ENCODE data around the gene THEM5. TPM values are rescaled to one million over a fixed set of nuclear protein-coding genes. Genes with fewer than 3 reads are reported as not detected.
A peak's percentile ranks its signal among the peaks of the same experiment; 100 is the strongest.

The THEM5 gene
- total RNA-seq, 2 donors from 2014 or later: not detected

- intact Hi-C loops (cut with DNase I, micrococcal nuclease): no loop called here
- peak; percentile 34 to 51 for DNase-seq
- ATAC-seq: no peak
These were observed 24.6 kb downstream of the THEM5 start for GRCh38 chr1:151828921-151829320.

GRCh38 chr1:151827853-151828252 is 25.7 kb downstream of the THEM5 start:
- intact Hi-C loops (cut with DNase I, micrococcal nuclease): no loop called here
- no peak for DNase-seq
- ATAC-seq: no peak

DNA sequence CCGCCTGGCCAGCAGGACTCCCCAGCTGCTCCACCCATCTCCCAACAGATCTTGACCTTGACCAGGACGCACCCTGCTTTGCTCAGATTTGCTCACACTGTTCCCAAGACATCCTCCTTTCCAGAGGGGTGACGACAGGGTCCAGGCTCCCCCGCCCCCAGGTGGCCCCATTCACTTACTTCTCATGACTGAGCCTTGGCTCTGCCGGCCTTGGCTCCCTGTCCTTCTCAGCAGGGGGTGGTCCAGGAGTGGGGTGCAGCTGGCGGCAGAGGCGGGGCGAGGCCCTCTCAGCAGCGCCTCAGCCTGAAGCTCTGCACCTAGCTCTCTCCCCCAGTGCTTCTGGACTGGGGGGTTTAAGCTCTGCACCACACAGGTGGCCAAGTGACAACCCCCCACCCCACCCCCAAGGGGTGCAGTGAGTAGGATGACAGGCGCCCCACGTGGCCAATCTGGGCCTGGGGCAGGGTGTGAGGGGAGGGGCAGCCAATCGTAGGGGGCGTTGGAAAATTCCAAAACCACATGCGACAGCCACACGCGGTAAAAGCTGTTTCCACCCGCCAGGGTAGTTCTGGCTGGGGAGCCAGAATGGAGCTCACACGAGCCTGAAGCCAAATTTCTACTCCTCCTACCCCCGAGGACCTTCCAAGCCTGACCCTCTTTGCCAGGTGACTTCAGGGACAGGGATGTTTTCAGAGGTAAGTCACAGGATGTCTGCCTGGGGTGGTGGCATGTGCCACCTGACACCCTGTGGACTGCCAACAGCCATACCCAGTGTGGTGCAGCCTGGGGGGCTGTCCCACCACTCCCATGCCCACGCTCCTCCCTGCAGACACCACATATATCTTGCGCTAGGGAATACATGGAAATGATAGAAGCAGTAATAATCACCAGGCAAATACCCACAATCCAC is 27.5 kb downstream of the THEM5 start:
- intact Hi-C loops (cut with DNase I, micrococcal nuclease): no loop called here
- DNase-seq (no peak), ATAC-seq (no peak)

- DNase-seq: no peak
- intact Hi-C loops (cut with DNase I, micrococcal nuclease): no loop called here
- no peak for ATAC-seq
These were observed 28.3 kb downstream of the THEM5 start for GRCh38 chr1:151825204-151825603.

- no peak for ATAC-seq
- no peak for DNase-seq
- intact Hi-C loops (cut with DNase I, micrococcal nuclease): no loop called here
These were observed 30.3 kb downstream of the THEM5 start for GRCh38 chr1:151823175-151823574.

- intact Hi-C loops (cut with DNase I, micrococcal nuclease): no loop called here
- no peak for DNase-seq
- no peak for ATAC-seq
These were observed 31.1 kb downstream of the THEM5 start for GRCh38 chr1:151822404-151822803.

GRCh38 chr1:151820940-151821339 is 32.6 kb downstream of the THEM5 start:
- DNase-seq (no peak), ATAC-seq (peak; percentile 53)
- intact Hi-C loops (cut with DNase I, micrococcal nuclease): no loop called here

DNA sequence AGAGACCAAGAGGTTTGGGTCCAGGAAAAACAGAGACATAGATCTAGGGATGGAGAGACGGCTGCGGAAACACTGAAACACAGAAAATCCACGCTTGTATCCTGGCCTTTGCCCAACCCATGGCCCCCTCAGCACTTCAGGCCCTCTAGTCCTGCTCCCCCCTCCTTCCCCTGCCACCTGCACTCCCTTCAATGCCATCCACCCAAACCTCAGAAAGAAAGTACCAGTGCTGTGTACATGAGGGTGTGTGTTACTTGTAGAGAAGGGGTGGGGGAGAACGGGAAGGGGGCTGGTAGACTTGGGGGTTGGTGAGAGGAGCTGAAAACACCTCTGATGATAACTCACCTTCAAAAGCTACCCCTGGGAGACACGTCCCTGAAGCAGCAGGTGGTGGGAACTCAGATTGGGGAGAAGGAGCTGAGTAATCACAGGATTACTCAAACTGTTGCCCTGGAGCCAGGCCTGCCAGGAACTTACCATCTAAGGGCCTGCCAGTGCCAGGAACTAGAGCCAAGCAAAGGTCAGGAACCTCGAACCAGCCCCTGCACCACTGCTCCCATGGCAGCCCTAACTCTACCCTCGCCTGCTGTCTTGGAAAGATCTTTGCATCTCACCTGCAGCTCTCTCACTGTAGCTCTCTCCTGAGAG is 33.4 kb downstream of the THEM5 start:
- intact Hi-C loops (cut with DNase I, micrococcal nuclease): no loop called here
- no peak for DNase-seq
- no peak for ATAC-seq

DNA sequence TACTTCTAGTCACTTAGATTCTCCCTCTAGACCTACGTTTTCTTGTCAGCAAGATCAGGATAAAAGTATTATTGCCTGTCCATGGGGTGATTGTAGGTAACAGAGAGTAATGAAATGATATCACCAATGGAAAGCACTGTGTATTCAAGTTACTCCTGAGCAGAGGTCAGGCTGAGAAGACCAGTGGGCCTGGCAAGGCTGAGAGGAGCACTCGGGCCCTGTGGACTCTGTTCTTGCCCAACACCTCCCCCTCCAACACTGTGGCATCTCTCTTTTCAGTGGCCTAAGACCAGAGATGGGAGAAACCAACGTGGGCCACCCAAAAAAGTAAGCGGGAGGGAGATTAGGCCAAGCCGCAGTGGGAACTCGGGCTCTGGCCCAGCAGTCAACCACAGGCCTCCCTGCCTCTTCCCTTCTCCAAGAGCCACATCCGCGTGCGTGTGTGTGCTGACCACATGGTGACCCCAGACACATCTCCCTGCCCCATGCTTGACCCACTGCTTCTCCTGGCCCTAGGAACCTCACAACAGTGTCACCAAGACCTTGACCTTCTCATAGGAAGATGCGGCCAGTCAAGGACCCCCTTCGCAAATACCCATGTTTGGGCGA is 34.2 kb downstream of the THEM5 start:
- DNase-seq: no peak
- no peak for ATAC-seq
- intact Hi-C loops (cut with DNase I, micrococcal nuclease): no loop called here

DNA sequence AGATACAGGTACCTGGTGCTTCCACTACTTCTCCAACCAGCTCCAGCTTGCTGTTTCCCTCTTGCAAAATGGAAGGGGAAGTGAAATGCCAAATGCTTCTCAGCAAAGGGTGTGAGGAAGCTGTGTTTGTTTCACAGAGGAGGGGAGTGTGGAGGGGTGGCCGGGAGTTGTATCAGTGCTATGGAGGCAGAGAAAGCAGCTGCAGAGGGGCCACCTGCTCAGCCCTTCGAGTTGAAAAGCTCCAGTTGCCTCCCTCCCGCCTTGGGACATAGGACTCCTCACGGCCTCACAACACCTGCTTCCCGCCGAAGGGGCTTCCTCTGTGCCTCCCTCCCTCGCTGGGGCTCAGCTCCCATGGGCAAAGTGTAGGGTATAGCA is 36.2 kb downstream of the THEM5 start:
- intact Hi-C loops (cut with DNase I, micrococcal nuclease): no loop called here
- no peak for DNase-seq
- ATAC-seq: no peak

DNA sequence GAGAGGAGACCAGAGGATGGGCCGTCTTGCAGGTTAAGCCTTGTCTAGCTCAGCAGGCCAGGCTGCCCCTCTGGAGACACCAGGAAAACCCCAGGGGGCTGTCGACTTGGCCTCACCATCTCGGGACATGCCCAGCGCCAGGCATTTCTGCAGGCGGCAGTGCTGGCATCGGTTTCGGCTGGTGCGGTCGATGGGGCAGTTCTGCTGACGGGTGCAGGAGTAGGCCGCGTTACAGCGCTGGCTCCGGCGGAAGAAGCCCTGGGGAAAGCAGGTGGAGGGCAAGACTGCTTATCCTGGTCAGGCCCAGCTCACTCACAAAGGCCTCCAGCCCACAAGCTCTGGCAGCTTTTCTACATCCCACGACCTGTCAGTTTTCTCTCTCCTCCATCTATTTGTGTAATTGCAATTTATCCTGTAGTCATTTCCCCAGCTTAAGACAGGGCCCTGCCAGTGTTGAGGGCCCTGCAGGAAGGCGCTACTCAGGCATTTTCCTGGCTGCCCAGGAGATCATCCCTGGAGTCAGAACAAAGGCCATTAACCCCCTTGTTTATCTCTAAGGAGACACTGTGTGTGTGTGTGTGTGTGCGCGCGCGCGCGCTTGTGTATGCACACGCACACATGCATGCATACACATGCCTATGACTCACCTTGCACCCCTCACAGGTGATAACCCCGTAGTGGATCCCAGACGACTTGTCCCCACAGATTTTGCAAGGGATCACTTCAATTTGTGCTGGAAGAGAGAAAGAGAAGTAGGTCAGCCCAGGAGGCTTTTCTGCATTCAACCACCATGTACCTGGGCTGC is 36.8 kb downstream of the THEM5 start:
- intact Hi-C loops (cut with DNase I, micrococcal nuclease): no loop called here
- ATAC-seq: no peak
- no peak for DNase-seq

GRCh38 chr1:151815716-151816327 is 37.7 kb downstream of the THEM5 start:
- intact Hi-C loops (cut with DNase I, micrococcal nuclease): no loop called here
- peak in 1 of 2 donors; percentile 40 for DNase-seq
- ATAC-seq: peak; percentile 9

- ATAC-seq (no peak), DNase-seq (no peak)
- intact Hi-C loops (cut with DNase I, micrococcal nuclease): no loop called here
These were observed 38.5 kb downstream of the THEM5 start for GRCh38 chr1:151814971-151815545.

GRCh38 chr1:151814426-151814825 is 39.1 kb downstream of the THEM5 start:
- ATAC-seq: no peak
- intact Hi-C loops (cut with DNase I, micrococcal nuclease): no loop called here

DNA sequence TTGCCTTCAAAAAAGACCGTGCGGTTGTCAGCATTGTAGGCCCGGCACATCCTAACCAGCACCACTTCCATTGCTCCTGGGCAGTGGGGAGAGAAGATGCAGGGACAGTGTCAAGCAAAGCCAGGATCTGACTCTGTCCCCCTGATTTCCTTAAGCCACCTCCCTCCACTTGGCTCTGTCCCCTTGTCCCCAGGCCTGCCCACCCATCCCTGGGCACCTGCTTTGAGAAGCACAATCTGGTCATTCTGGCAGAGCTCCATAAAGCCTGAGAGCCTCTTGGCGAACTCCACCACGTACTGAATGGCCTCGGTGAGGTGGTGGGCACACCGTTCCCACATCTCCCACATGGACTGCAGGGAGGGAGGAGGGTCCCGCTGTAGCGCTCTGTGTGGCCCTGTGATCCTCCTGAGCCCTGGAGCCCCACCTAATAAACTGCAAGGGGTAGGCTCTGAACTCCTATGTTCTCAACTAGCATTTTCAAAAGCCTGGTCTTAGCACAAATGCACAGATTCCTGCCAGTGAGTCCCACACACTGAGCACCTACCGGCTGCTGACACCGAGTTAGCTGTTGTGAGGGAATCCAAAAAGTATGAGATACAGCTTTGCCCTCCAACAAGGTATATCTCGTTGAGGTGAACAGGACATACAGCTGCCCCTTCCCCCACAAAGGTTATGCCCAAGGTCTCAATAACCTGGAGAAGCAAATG is 40.1 kb downstream of the THEM5 start:
- intact Hi-C loops (cut with DNase I, micrococcal nuclease): no loop called here
- ATAC-seq: no peak
- no peak for DNase-seq

More at GRCh38 chr1:151814426-151814825, 39.1 kb downstream of the THEM5 start:
- no peak for DNase-seq

- ATAC-seq (no peak), DNase-seq (no peak)
- intact Hi-C loops (cut with DNase I, micrococcal nuclease): no loop called here
These were observed 42.3 kb downstream of the THEM5 start for GRCh38 chr1:151811181-151811580.

- DNase-seq (no peak), ATAC-seq (no peak)
- intact Hi-C loops (cut with DNase I, micrococcal nuclease): no loop called here
These were observed 43.4 kb downstream of the THEM5 start for GRCh38 chr1:151809985-151810556.

Data from left colon (tissue), 2 donors.